HG03442 (cell line): ENCODE results near the gene ROR2.
"Not testable (repeated sequence)": the region's sequence is repeated elsewhere in the genome, so short reads cannot be mapped to it uniquely, and the experiment has no call there.

Source experiments
- ATAC-seq: cut with Tn5 transposase; IDR thresholded peaks from one replicate; pipeline ENCODE4 v1.9.1; 2021; ENCODE audit warnings: mild to moderate bottlenecking, moderate library complexity; ENCODE audit not compliant: unreplicated experiment

Gene ROR2

DNA sequence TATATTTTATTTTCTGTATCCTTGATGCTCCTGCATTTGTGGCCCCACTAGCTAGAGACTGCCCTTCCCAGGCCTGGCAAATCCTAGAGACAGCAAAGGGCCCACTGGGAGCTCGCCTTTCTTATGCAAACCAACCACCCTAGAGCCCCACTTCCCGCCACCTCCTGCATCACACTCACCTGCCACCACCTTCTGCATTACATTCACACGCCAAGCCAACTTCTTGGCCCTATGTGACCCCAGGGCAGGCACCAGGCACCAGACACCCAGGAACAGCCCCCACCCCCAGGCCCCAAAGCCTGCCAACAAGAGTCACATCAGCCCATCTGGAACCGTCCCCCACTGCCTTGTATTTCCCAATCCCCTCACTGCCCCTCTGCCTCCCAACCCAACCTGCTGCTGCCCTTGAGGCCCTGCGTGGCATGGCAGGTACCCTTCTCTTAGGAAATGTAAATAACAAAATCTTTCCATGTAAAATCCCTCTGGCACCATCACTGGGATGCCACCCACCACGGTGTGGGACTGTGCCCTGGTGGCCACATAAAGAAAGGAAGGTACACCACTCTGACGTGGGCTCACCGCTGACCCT is 22.0 kb downstream of the ROR2 start:
- ATAC-seq, result no peak

DNA sequence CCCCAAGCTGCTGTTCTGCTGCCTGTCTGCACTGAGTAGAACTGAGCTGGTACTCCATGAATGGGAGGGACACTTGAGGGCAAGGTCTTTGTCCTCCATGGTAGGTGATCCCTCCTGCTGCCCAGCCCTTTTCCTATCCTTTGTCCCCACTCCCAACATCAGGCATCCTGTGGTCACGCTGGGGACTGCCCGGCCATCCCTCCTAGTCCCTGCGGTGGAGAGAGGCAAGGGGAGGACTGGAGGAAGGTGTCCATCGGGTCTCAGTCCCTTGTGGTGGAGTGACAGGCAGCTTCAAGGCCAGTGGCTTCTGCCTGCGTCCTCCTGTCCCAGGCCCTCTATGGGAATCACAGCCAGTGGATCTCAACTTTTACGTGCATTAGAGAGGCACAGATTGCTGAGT is 25.9 kb downstream of the ROR2 start:
- no peak for ATAC-seq

GRCh38 chr9:91923145-91923544 is 26.9 kb downstream of the ROR2 start:
- ATAC-seq, result no peak

GRCh38 chr9:91921371-91921770 is 28.7 kb downstream of the ROR2 start:
- no peak for ATAC-seq

DNA sequence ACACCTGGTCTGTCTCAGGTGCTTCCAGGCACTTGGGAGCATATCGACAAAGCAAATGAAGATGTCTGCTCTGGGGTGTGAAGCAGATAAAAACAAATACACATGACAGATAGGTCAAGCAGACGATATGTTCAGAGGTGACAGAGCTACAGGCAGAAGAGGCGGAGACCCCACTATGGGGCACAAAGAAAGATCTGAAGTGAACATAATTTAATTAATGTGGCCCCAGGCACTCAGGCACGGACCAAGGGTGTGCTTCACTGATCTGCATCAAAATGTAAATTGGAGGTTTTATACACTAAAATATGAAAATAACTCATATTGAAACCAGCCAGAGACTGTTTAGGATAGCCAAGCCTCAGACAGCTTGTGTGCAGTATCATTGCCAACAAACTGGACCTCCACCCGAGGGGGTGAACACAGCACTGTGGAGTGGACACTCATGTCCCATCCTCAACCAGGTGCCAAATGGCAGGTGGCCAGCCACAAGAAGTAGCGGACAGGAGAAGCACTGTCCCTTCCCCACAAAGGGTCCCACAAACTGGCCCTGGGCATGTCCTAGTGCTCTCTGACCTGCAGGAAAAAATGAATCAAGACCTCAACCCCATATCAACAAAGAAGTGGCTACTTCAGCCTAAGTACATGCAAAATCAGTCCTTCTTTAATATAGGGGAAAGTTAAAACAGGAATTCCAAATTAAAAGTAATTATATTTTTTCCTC is 29.2 kb downstream of the ROR2 start:
- no peak for ATAC-seq

GRCh38 chr9:91919621-91920020 is 30.4 kb downstream of the ROR2 start:
- ATAC-seq, result no peak

DNA sequence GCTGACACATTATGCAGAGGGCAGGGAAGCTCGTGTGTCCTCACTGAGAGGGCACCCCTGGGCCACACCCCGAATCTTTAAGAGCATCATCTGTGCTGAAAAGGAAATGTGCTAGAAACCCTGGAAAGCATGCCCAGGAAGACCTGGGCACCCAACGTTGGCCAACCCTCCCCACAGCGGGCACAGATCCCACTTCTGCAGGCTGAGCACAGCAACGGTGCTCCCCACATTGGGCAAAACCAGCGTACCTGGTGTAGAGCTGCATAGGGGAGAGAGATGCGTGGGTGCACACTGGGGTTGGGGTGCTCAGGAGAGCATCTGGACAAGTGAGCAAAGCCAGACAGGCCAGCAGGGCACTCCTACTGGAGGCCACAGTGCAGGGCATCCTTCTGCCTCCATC is 32.6 kb downstream of the ROR2 start:
- ATAC-seq, result no peak

DNA sequence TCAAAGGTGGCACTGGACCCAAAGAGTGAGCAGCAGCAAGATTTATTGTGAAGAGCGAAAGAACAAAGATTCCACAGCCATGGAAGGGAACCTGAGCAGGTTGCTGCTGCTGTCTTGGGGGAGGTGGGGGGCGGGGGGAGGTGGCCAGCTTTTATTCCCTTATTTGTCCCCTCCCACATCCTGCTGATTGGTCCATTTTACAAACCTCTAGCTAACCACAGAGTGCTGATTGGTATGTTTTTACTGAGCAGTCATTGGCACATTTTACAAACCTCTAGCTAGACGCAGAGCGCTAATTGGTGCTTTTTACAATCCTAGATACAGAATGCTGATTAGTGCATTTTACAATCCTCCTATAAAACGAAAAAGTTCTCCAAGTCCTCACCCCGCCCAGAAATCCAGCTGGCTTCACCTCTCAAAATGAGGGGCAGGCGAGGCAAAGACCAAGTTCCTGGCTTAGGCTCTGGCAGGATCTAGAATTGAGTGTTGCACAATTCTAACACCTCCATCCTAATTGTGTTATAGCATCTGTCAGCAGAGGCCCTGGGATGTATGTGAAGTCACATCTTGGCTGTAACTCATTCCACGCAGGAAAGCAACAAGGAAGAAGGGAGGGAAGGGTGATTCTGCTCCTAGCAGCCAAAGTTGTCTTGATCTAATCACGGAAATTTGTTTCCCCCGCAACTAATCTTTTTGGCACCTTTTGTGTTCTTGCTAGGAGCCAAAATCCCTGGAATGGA is 34.3 kb downstream of the ROR2 start:
- no peak for ATAC-seq

- ATAC-seq, result no peak
Observed at GRCh38 chr9:91914937-91915336, 35.1 kb downstream of the ROR2 start.

DNA sequence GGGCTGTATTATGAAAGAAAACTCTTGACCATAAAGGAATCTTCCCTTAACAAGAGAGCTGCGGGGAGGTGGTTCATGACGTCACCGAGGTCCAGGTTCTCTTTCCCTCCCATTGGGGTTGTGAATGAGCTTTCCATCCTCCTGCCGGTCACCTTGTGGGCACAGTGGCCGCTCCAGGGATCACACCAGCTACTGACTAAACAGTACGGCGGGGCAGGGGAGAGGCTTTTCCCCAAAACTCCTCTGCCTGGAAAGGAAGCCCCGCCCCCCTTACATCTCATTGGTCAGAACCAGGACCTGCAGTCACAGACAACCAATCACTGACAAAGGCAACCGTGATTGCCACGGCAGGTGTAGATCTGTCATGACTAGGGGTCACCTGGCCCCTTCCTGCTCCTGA is 35.6 kb downstream of the ROR2 start:
- ATAC-seq, result no peak

- ATAC-seq, result no peak
Observed at GRCh38 chr9:91913986-91914385, 36.0 kb downstream of the ROR2 start.

DNA sequence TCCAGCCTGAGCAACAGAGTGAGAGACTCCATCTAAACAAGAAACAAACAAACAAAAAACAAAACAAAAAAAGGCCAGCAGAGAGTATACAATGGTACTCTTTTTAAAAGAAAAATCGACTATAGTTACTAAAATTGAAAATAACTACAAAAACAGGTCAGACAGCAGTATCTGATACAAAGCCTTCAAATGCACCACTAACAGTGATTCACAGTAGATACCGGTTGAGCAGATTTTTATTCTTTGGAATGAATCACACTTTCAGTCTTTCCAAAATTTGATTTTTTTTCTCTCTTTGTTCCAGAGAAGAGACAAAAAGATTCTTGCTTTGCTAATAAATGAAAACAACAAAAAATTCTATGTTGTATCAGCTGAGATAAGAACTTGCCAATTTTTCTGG is 36.9 kb downstream of the ROR2 start:
- ATAC-seq, result no peak

DNA sequence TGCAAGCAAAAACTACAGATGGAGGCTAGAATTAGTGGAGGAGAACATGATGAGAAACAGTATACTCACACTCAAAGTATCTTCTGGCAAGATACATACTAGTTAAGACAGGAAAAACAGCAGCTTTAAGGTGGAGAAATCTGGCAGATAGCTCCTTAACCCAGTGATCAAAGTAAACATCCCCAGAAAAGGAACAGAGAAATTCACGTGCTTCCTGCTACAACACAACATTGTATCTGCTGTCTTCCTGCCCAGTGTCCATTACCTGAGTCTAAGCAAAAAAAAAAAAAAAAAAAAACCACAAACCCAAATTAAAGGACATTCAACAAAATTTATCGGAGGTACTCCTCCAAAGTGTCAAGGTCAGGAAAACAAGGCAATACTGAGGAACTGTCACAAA is 38.4 kb downstream of the ROR2 start:
- no peak for ATAC-seq

DNA sequence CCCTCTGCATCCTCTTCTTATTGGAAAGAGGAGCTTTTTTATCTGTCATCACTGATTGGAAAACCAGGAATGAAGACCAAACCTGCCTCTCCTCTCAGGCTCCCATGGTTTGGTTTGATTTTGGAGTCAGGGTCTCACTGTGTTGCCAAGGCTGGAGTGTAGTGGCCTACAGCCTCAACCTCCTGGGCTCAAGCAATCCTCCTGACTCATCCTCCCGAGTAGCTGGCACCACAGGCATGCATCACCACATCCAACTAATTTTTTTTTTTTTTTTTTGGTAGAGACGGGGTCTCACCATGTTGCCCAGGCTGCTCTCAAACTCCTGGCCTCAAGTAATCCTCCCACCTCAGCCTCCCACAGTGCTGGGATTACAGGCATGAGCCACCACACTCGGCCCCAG is 40.8 kb downstream of the ROR2 start:
- ATAC-seq, result not testable (repeated sequence)

DNA sequence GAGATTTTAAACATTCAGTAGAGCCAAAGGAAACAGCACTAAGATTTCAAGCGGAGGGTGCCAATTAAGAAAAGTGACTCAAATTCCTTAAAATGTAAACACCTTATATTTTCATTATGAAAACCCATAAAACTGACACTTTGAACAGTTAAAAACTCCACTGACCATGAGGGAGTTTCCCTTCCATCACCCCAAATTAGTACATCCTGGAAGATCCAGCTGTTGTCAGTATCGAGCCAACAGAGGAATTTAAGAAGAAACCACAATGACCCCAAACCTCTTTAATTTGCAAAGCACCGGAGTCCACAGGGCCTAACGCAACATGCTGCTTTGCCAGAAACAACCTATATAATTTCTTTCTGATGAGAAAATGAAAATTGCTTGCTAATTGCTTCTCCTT is 41.3 kb downstream of the ROR2 start:
- ATAC-seq, result no peak

DNA sequence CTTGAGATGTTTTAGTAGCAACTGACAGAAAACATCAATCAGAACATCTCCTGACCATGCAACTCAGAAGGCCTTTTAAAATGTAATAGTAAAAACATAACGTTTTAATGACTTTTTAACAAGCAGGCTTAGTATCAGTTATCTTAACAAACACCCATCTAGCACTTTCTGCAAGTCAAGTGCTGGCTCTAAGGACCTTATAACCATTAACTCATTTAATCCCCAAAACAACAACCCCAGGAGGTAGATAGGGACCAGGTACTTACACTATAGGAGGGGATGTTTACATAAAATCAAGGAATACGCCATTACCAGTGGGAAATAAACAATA is 41.8 kb downstream of the ROR2 start:
- ATAC-seq, result no peak

DNA sequence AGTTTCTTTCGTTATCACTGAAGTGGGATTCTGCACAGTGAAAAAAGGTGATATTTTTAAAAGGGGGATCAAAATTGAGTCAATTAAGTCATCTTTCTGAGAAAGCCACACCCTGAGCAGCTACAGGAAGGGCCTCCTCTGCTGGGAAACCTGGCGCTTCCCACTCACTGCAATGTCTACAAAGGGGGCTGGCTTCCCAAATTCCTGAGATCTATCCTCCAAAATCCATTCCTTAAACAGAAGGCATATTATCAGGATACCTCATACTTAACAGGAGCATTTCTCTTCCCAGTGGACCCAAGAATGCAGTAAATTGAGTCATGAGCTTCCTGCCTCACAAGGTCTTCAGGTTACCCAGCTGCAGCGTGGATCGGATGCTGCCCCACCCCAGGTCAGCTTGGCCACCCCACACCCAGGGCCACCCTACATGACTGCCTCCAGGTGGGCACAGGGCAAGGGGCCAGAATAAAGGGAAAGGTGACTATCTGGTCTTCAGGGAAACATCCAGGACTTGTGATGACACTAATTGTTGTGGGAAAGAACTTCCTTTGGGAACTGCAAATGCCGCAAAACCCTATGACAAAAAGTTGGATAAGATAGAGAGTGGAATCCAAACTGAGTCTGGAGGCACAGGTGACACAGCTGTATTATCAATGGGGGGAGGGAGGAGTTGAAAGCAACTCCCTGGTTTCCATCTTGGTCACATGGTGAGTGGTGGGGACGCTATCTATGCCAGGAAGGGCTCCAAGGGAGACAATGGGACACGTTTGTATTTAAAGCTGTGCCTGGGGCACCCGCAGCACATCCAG is 42.3 kb downstream of the ROR2 start:
- no peak for ATAC-seq

GRCh38 chr9:91905991-91906469 is 44.0 kb downstream of the ROR2 start:
- no peak for ATAC-seq

DNA sequence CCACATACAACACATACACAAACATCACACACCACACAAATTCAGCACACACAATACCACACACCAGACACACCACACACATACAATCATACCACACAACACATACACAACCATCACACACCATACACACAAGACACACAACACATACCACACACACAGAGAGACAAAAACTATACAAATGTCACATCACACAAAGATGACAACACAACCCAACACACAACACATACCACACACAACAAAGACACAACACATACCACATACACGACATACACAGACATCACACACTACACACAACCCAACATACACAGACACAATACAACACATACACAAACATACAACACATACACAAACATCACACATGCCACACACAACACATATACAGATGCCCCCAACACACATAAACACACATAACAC is 44.8 kb downstream of the ROR2 start:
- no peak for ATAC-seq

DNA sequence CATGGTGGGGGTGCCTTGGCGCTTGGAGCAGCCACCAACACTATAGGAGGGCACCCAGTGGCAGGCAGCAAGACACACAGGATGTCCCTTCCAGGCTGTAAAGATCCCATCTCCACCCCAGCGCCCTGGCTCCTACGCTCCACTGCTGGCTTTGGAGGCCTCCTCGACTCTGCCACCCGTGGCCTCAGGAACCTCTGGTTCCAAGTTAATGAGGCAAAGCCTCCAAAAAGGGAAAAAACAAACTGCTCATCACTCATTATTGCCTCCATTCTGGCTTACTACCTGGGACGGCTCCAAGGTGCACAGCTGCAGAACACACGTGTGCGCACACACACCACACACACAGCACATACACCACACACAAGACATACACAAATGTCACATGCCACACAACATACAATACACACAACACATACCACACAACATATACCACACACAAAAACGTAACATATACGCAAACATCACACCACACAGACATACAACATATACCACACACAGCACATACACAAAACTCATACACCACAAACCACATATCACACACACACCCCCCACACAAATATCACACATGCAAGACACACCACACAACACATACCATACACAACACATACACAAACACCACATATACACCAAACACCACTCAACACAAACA is 45.3 kb downstream of the ROR2 start:
- no peak for ATAC-seq
